OCI-LY1 (cell line): Measurements from ENCODE around the gene ATP11C.

Experiments
- CTCF ChIP-seq: fragments of 200-600 bp; sonication (generic), shearing (Covaris generic); IDR thresholded peaks from 2 replicates; pipeline ENCODE4 v1.5.1; 2017; ENCODE audit warnings: mild to moderate bottlenecking, antibody characterized with exemption, low read length, moderate library complexity, mixed read lengths
- EZH2 ChIP-seq: fragments of 200-600 bp; sonication (generic), shearing (Covaris generic); IDR thresholded peaks from 2 replicates; pipeline ENCODE4 v1.8.0; 2017; ENCODE audit warnings: borderline replicate concordance, mixed run types, mild to moderate bottlenecking, antibody characterized with exemption, low read length, moderate library complexity, mixed read lengths

GRCh38 chrX:139898334-139898733 is 34.5 kb downstream of the ATP11C start:
- TF ChIP-seq CTCF (no peak), EZH2 (no peak)
